Measurements from ENCODE around the gene SMCR8.
"Not testable (repeated sequence)": the region's sequence is repeated elsewhere in the genome, so short reads cannot be mapped to it uniquely, and the experiment has no call there.

SMCR8 gene

DNA sequence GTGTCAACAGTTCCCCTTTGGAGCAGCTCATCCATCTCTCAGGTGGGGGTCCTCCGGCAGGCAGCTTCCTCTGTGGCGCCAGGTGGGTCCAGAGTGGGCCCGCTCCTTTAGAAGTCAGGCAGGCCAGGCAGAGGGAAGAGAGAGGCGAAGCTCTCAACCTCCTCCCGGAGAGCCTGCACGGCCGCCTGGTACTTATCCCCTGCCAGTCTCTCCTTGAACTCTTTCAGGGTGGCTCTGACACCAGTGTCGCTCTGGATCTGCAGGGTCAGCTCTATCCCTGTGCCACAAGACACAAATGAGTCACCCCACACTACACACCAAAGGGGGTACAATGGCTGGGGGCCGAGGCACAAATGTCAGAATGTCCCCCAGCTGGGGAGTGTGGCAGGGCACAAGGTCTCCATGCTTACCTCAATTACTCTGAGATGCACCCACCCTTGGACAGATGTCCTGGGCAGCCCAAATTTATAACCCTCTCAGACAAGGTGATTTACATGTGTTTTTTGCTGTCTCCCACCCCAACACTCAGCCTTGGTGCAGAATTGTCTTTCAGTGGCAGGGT, 13.6 kb downstream of the SMCR8 start:
- Histone ChIP-seq H3K27ac (no peak overlapping the region), H3K36me3 (peaks cover 84% of the 10 kb centered on the region), H3K4me3 (ENCODE audit: low read depth, low read length) (no peak overlapping the region), H3K27me3 (ENCODE audit: insufficient read depth, low read depth, severe bottlenecking) (no peaks in the 10 kb centered on the region), H3K9me3 (ENCODE audit: severe bottlenecking) (no peaks in the 10 kb centered on the region)
- no peak for DNase-seq
- TF ChIP-seq CTCF (IDR thresholded peaks at IDR 0.05; ENCODE audit: low read depth, low read length): no peak

- Histone ChIP-seq H3K27ac (no peak overlapping the region), H3K4me3 (ENCODE audit: low read depth, low read length) (no peak overlapping the region), H3K27me3 (ENCODE audit: insufficient read depth, low read depth, severe bottlenecking) (no peaks in the 10 kb centered on the region), H3K36me3 (peaks cover 81% of the 10 kb centered on the region), H3K9me3 (ENCODE audit: severe bottlenecking) (no peaks in the 10 kb centered on the region)
- TF ChIP-seq CTCF (IDR thresholded peaks at IDR 0.05; ENCODE audit: low read depth, low read length): no peak
- no peak for DNase-seq
Measured at GRCh38 chr17:18331879-18332278, 16.8 kb downstream of the SMCR8 start.

DNA sequence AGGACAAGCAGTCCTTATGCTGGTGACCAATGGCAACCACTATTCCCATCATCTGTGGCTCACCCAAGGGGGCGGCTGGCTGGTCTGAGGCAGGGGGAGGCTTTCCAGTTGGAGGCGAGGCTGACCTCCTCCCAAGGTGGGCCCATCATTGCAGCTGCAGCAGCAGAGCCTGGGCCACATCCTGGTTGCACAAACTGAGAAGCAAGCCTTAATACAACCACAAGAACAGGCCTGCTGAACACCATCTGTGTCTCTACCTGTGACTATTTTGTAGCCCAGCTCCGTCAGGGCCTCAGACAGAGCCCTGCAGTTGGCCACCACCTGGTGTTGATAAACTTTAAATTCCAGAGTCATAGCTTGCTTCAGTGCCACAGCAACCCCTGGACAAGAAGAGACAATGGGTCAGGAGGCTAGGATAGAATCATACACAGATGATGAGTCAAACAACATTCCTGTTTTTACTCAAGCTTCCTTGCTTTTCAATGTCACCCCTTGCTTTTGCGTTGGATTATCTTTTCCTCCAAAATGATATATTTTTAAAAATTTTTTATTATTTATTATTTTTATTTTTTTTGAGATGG, 17.9 kb downstream of the SMCR8 start:
- H3K9me3 ChIP-seq (ENCODE audit: severe bottlenecking): no peaks in the 10 kb centered on the region
- peaks cover 79% of the 10 kb centered on the region for H3K36me3 ChIP-seq
- no peak for DNase-seq
- TF ChIP-seq CTCF (IDR thresholded peaks at IDR 0.05; ENCODE audit: low read depth, low read length): no peak
- no peak overlapping the region for H3K4me3 ChIP-seq (ENCODE audit: low read depth, low read length)
- H3K27me3 ChIP-seq (ENCODE audit: insufficient read depth, low read depth, severe bottlenecking): no peaks in the 10 kb centered on the region
- no peak overlapping the region for H3K27ac ChIP-seq

GRCh38 chr17:18338158-18338557, 23.1 kb downstream of the SMCR8 start:
- H3K36me3 ChIP-seq: peaks cover 77% of the 10 kb centered on the region
- not testable (repeated sequence) for H3K27ac ChIP-seq; H3K9me3 ChIP-seq (ENCODE audit: severe bottlenecking); H3K27me3 ChIP-seq (ENCODE audit: insufficient read depth, low read depth, severe bottlenecking); H3K4me3 ChIP-seq (ENCODE audit: low read depth, low read length); DNase-seq

DNA sequence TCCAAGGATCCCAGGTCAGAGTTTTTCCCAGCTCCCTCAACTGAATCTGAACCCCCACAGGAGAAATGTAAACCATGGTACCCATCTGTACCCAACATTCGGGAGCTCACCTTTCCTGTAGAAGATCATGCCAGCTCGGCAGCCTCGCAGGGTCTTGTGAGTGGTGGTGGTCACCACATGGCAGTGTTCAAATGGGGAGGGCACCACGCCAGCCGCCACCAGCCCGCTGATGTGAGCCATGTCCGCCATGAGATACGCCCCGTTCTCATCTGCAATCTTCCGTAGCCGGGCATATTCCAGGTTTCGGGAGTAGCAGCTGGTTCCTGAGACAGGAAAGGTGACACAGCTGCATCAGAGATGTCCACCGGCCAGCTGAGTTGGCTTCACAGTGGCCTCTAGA, 24.8 kb downstream of the SMCR8 start:
- no peaks in the 10 kb centered on the region for H3K27me3 ChIP-seq (ENCODE audit: insufficient read depth, low read depth, severe bottlenecking)
- no peak for DNase-seq
- no peak overlapping the region for H3K27ac ChIP-seq
- H3K4me3 ChIP-seq (ENCODE audit: low read depth, low read length): no peak overlapping the region
- H3K9me3 ChIP-seq (ENCODE audit: severe bottlenecking): no peaks in the 10 kb centered on the region
- no peak for TF ChIP-seq CTCF (IDR thresholded peaks at IDR 0.05; ENCODE audit: low read depth, low read length)
- peaks cover 76% of the 10 kb centered on the region for H3K36me3 ChIP-seq

DNA sequence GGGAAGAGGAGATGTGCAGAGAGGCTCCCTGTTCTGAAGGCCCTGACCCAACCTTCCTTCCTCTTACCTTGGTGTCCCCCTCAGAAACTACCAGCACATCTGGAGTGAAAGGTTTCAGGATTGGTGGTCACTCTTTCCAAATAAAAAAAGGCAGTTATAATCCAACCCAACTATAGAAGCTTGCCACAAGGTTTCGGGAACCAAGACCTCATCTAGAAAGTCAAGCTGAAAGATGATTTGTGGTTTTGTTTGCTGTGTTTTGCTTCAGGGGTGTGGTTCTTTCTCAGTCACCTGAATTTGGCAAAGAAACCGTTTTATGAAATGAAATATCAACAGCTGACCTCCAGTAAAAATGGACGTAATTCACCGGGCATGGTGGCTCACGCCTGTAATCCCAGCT, 28.9 kb downstream of the SMCR8 start:
- Histone ChIP-seq H3K9me3 (ENCODE audit: severe bottlenecking) (no peaks in the 10 kb centered on the region), H3K27me3 (ENCODE audit: insufficient read depth, low read depth, severe bottlenecking) (no peaks in the 10 kb centered on the region), H3K36me3 (peaks cover 83% of the 10 kb centered on the region), H3K27ac (no peak overlapping the region), H3K4me3 (ENCODE audit: low read depth, low read length) (no peak overlapping the region)
- no peak for DNase-seq
- no peak for TF ChIP-seq CTCF (IDR thresholded peaks at IDR 0.05; ENCODE audit: low read depth, low read length)
